T-helper 2 cell treated with Interferon-gamma antibody and Interleukin-4, amounts not matched to agents 100 ng/mL and 5 ng/mL, for 36 hours (primary cell): ENCODE measurements around the gene CCDC66. TPM values are rescaled to one million over a fixed set of nuclear protein-coding genes. Genes with fewer than 3 reads are reported as not detected.

ENCODE experiments used
- intact Hi-C: fragments of 100-400 bp; cut with micrococcal nuclease; formaldehyde crosslinking; loops from one replicate; pipeline ENCODE4 v1.15.1; 2023
- total RNA-seq: library from RNA; stranded (reverse); gene quantifications from 2 replicates; pipeline ENCODE4 v1.2.3, GENCODE V29; 2022

CCDC66 gene
- total RNA-seq, 1 donor from 2014 or later: 40.5 TPM

- intact Hi-C loops: no loop called here
These were observed 63.4 kb downstream of the CCDC66 start for GRCh38 chr3:56620371-56620770.

GRCh38 chr3:56621681-56622080, 64.7 kb downstream of the CCDC66 start:
- intact Hi-C loops: no loop called here

- intact Hi-C loops: no loop called here
These were observed 65.4 kb downstream of the CCDC66 start for GRCh38 chr3:56622381-56622780.

- intact Hi-C loops: no loop called here
These were observed 67.8 kb downstream of the CCDC66 start for GRCh38 chr3:56624725-56625124.

- intact Hi-C loops: no loop called here
These were observed 72.1 kb downstream of the CCDC66 start for GRCh38 chr3:56629047-56629446.

GRCh38 chr3:56629451-56629850, 72.5 kb downstream of the CCDC66 start:
- intact Hi-C loops: no loop called here

- intact Hi-C loops: no loop called here
These were observed 74.0 kb downstream of the CCDC66 start for GRCh38 chr3:56630966-56631365.

- intact Hi-C loops: no loop called here
These were observed 76.2 kb downstream of the CCDC66 start for GRCh38 chr3:56633181-56633580.

GRCh38 chr3:56633602-56634535, 76.9 kb downstream of the CCDC66 start:
- intact Hi-C loops: no loop called here

GRCh38 chr3:56645407-56645806, 88.4 kb downstream of the CCDC66 start:
- intact Hi-C loops: no loop called here

- intact Hi-C loops: no loop called here
These were observed 97.5 kb downstream of the CCDC66 start for GRCh38 chr3:56654460-56654859.

- intact Hi-C loops: no loop called here
These were observed 98.7 kb downstream of the CCDC66 start for GRCh38 chr3:56655709-56656108.

- intact Hi-C loops: no loop called here
These were observed 107.8 kb downstream of the CCDC66 start for GRCh38 chr3:56664823-56665222.

GRCh38 chr3:56667973-56668579, 111.1 kb downstream of the CCDC66 start:
- intact Hi-C loops: no loop called here

Other genes with a start within 250 kb of the CCDC66 start
- gene ERC2, start 88.7 kb upstream of the CCDC66 start, total RNA-seq: 0.11 and 0.20 TPM in 2 replicates
- gene TASOR, start 126.1 kb downstream of the CCDC66 start, total RNA-seq: 74.3 and 78.9 TPM in 2 replicates
- 73.8 and 78.4 TPM in 2 replicates for gene ARHGEF3, start 244.8 kb downstream of the CCDC66 start, total RNA-seq